ENCODE data around the gene CACNG6.

The CACNG6 gene

GRCh38 chr19:53965091-53965490, 26.3 kb upstream of the CACNG6 start:
- no peak for ATAC-seq

GRCh38 chr19:53966931-53967330, 24.5 kb upstream of the CACNG6 start:
- ATAC-seq: no peak

More at GRCh38 chr19:53965091-53965490, 26.3 kb upstream of the CACNG6 start:
- TF ChIP-seq TCF4 (CRISPR knock-in tag; IDR thresholded peaks at IDR 0.05; ENCODE audit: borderline replicate concordance) (no peak), ZC3H10 (CRISPR knock-in tag; IDR thresholded peaks at IDR 0.05) (no peak), TSHZ2 (CRISPR knock-in tag; IDR thresholded peaks at IDR 0.05) (no peak), ARNTL (CRISPR knock-in tag; IDR thresholded peaks at IDR 0.05; ENCODE audit: borderline replicate concordance, low read depth) (no peak), CREB5 (CRISPR knock-in tag; IDR thresholded peaks at IDR 0.05; ENCODE audit: low read depth) (no peak), CSRNP3 (CRISPR knock-in tag; IDR thresholded peaks at IDR 0.05) (no peak), ESRRG (CRISPR knock-in tag; IDR thresholded peaks at IDR 0.05) (no peak), ZNF8 (CRISPR knock-in tag; IDR thresholded peaks at IDR 0.05) (no peak), ZFP3 (CRISPR knock-in tag; IDR thresholded peaks at IDR 0.05) (no peak), BACH2 (CRISPR knock-in tag; IDR thresholded peaks at IDR 0.05; ENCODE audit: borderline replicate concordance) (no peak), TOX (CRISPR knock-in tag; IDR thresholded peaks at IDR 0.05; ENCODE audit: borderline replicate concordance) (no peak)

GRCh38 chr19:53969366-53969765, 22.1 kb upstream of the CACNG6 start:
- no peak for TF ChIP-seq ZNF8 (CRISPR knock-in tag; IDR thresholded peaks at IDR 0.05)
- no peak for TF ChIP-seq CREB5 (CRISPR knock-in tag; IDR thresholded peaks at IDR 0.05; ENCODE audit: low read depth)
- TF ChIP-seq ISL1 (CRISPR knock-in tag; IDR thresholded peaks at IDR 0.05): no peak
- no peak for ATAC-seq

More at GRCh38 chr19:53966931-53967330, 24.5 kb upstream of the CACNG6 start:
- TF ChIP-seq BACH2 (CRISPR knock-in tag; IDR thresholded peaks at IDR 0.05; ENCODE audit: borderline replicate concordance): no peak
- TF ChIP-seq POU6F1 (CRISPR knock-in tag; IDR thresholded peaks at IDR 0.05; ENCODE audit: borderline replicate concordance, low read depth): no peak
- no peak for TF ChIP-seq CSRNP3 (CRISPR knock-in tag; IDR thresholded peaks at IDR 0.05)
- no peak for TF ChIP-seq TCF4 (CRISPR knock-in tag; IDR thresholded peaks at IDR 0.05; ENCODE audit: borderline replicate concordance)
- TF ChIP-seq TOX (CRISPR knock-in tag; IDR thresholded peaks at IDR 0.05; ENCODE audit: borderline replicate concordance): no peak
- TF ChIP-seq ZNF8 (CRISPR knock-in tag; IDR thresholded peaks at IDR 0.05): no peak
- TF ChIP-seq ZNF70 (CRISPR knock-in tag; IDR thresholded peaks at IDR 0.05): no peak
- TF ChIP-seq ZNF565 (CRISPR knock-in tag; conservative IDR thresholded peaks at IDR 0.05; ENCODE audit: low read depth): no peak
- no peak for TF ChIP-seq ZFP30 (CRISPR knock-in tag; IDR thresholded peaks at IDR 0.05)
- TF ChIP-seq SNAI2 (CRISPR knock-in tag; IDR thresholded peaks at IDR 0.05): no peak

- no peak for ATAC-seq
- no peak for TF ChIP-seq CREB5 (CRISPR knock-in tag; IDR thresholded peaks at IDR 0.05; ENCODE audit: low read depth)
- TF ChIP-seq PATZ1 (CRISPR knock-in tag; IDR thresholded peaks at IDR 0.05; ENCODE audit: borderline replicate concordance): no peak
- no peak for TF ChIP-seq ZNF70 (CRISPR knock-in tag; IDR thresholded peaks at IDR 0.05)
- TF ChIP-seq ZNF565 (CRISPR knock-in tag; conservative IDR thresholded peaks at IDR 0.05; ENCODE audit: low read depth): no peak
- no peak for TF ChIP-seq CSRNP3 (CRISPR knock-in tag; IDR thresholded peaks at IDR 0.05)
- no peak for TF ChIP-seq ARNTL (CRISPR knock-in tag; IDR thresholded peaks at IDR 0.05; ENCODE audit: borderline replicate concordance, low read depth)
These were observed 19.8 kb upstream of the CACNG6 start for GRCh38 chr19:53971673-53972072.

Data from SK-N-SH treated with all-trans-retinoic acid at 6 μM for 48 hours (cell line).